Thoracic aorta (tissue), 2 donors: Measurements from ENCODE around the gene CNTN4. TPM values are rescaled to one million over a fixed set of nuclear protein-coding genes. Genes with fewer than 3 reads are reported as not detected.

Experiments
- ATAC-seq: fragments of 150-250 bp; one replicate; pipeline ENCODE4 v1.8.0; 2017; ENCODE audit warnings: low read depth; ENCODE audit not compliant: insufficient number of reproducible peaks, low FRiP score
- DNase-seq: peaks from one replicate; pipeline ENCODE4 v3.0.0-alpha.2; 2020; ENCODE audit warnings: low spot score
- H3K27ac ChIP-seq, 2 donors: fragments of 200-600 bp; sonication (generic); 1 replicate in 1 of 2; 2 replicates in 1 of 2; pipeline ENCODE4 v1.5.1; 2016; ENCODE audit warnings: mild to moderate bottlenecking in 2 of 2, moderate library complexity in 2 of 2
- H3K27me3 ChIP-seq: fragments of 200-600 bp; sonication (generic); replicated peaks from 2 replicates; pipeline ENCODE4 v1.6.0; 2016; ENCODE audit warnings: mild to moderate bottlenecking; ENCODE audit not compliant: insufficient read depth
- H3K36me3 ChIP-seq: fragments of 200-600 bp; sonication (generic); one replicate; pipeline ENCODE4 v1.5.1; 2016
- H3K4me1 ChIP-seq, 2 donors: fragments of 200-600 bp; sonication (generic); 1 replicate in 1 of 2; 2 replicates in 1 of 2; pipeline versions ENCODE4 v1.5.1 to v1.6.0; 2016; ENCODE audit warnings: low read depth in 2 of 2, mild to moderate bottlenecking in 1 of 2; ENCODE audit not compliant: control insufficient read depth in 1 of 2
- H3K4me3 ChIP-seq: fragments of 200-600 bp; sonication (generic); 2 replicates; pipeline ENCODE4 v1.5.1; 2016; ENCODE audit warnings: mild to moderate bottlenecking
- H3K9me3 ChIP-seq: fragments of 200-600 bp; sonication (generic); 2 replicates; pipeline ENCODE4 v1.5.1; 2016
- CTCF ChIP-seq: fragments of 200-600 bp; sonication (generic); IDR thresholded peaks from one replicate; pipeline ENCODE4 v1.5.1; 2019; ENCODE audit warnings: antibody characterized with exemption
- total RNA-seq, 2 donors: library from RNA; depleted of rRNA; stranded (reverse); fragments of >200 nt; gene quantifications; one replicate each; pipeline versions ENCODE4 v1.1.0 to v1.2.3, GENCODE V29; 2016

CNTN4 gene
- total RNA-seq, 2 donors from 2014 or later, result 103 to 116 TPM

GRCh38 chr3:2568156-2568555 lies 469.5 kb downstream of the CNTN4 start:
- Histone ChIP-seq H3K27me3 (no peaks in the 10 kb centered on the region), H3K36me3 (no peaks in the 10 kb centered on the region), H3K4me1 (no peaks in the 10 kb centered on the region), H3K9me3 (no peaks in the 10 kb centered on the region), H3K4me3 (no peak overlapping the region), H3K27ac (no peak overlapping the region)
- ATAC-seq (no peak), DNase-seq (no peak)
- TF ChIP-seq CTCF, result no peak

GRCh38 chr3:2568929-2569328 lies 470.3 kb downstream of the CNTN4 start:
- Histone ChIP-seq H3K27ac (no peak overlapping the region), H3K9me3 (no peaks in the 10 kb centered on the region), H3K27me3 (no peaks in the 10 kb centered on the region), H3K4me1 (no peaks in the 10 kb centered on the region), H3K4me3 (no peak overlapping the region), H3K36me3 (no peaks in the 10 kb centered on the region)
- DNase-seq (no peak), ATAC-seq (no peak)
- TF ChIP-seq CTCF, result no peak

GRCh38 chr3:2577571-2577970 lies 478.9 kb downstream of the CNTN4 start:
- no peaks in the 10 kb centered on the region for H3K4me1 ChIP-seq
- H3K9me3 ChIP-seq, result no peaks in the 10 kb centered on the region
- ATAC-seq (no peak), DNase-seq (no peak)
- TF ChIP-seq CTCF, result no peak
- no peaks in the 10 kb centered on the region for H3K36me3 ChIP-seq
- H3K27ac ChIP-seq, result no peak overlapping the region
- H3K27me3 ChIP-seq, result no peaks in the 10 kb centered on the region
- no peak overlapping the region for H3K4me3 ChIP-seq

GRCh38 chr3:2578560-2578959 lies 479.9 kb downstream of the CNTN4 start:
- Histone ChIP-seq H3K4me1 (no peaks in the 10 kb centered on the region), H3K9me3 (no peaks in the 10 kb centered on the region), H3K36me3 (no peaks in the 10 kb centered on the region), H3K27ac (no peak overlapping the region), H3K27me3 (no peaks in the 10 kb centered on the region), H3K4me3 (no peak overlapping the region)
- DNase-seq, result no peak
- TF ChIP-seq CTCF, result no peak
- ATAC-seq, result no peak

GRCh38 chr3:2579206-2579605 lies 480.5 kb downstream of the CNTN4 start:
- H3K27me3 ChIP-seq, result no peaks in the 10 kb centered on the region
- ATAC-seq (no peak), DNase-seq (no peak)
- no peak for TF ChIP-seq CTCF
- H3K4me1 ChIP-seq, result no peaks in the 10 kb centered on the region
- no peaks in the 10 kb centered on the region for H3K9me3 ChIP-seq
- H3K36me3 ChIP-seq, result no peaks in the 10 kb centered on the region
- H3K4me3 ChIP-seq, result no peak overlapping the region
- no peak overlapping the region for H3K27ac ChIP-seq
